Measurements from ENCODE around the gene LUC7L.
"Not testable (repeated sequence)": the region's sequence is repeated elsewhere in the genome, so short reads cannot be mapped to it uniquely, and the experiment has no call there.

LUC7L gene

GRCh38 chr16:228852-229730 is at the start of gene LUC7L:
Gene LUC7L, minus strand, starts transcription at chr16:229449. Its CDS starts 110 bp downstream, at chr16:229339.
- DNase-seq, result peak; percentile 88

GRCh38 chr16:278863-279366 is 49.7 kb upstream of the LUC7L start:
- peak; percentile 71 for DNase-seq

GRCh38 chr16:276426-277077 is 47.3 kb upstream of the LUC7L start:
- DNase-seq, result no peak

- DNase-seq, result no peak
Measured at GRCh38 chr16:275786-276232, 46.6 kb upstream of the LUC7L start, which contains the start of gene RGS11. Gene RGS11, minus strand, starts transcription at chr16:275944. Its CDS starts 33 bp downstream, at chr16:275911.

GRCh38 chr16:275041-275641 is 45.9 kb upstream of the LUC7L start:
- DNase-seq, result peak; percentile 32

GRCh38 chr16:273547-274421 is 44.5 kb upstream of the LUC7L start:
- no peak for DNase-seq

- DNase-seq, result no peak
Measured at GRCh38 chr16:272633-273546, 43.6 kb upstream of the LUC7L start.

- no peak for DNase-seq
Measured at GRCh38 chr16:270381-271255, 41.4 kb upstream of the LUC7L start.

- DNase-seq, result no peak
Measured at GRCh38 chr16:269061-269796, 40.0 kb upstream of the LUC7L start.

GRCh38 chr16:268141-269053 is 39.1 kb upstream of the LUC7L start:
- no peak for DNase-seq

GRCh38 chr16:267562-267961 is 38.3 kb upstream of the LUC7L start:
- not testable (repeated sequence) for DNase-seq

GRCh38 chr16:266258-267164 is 37.3 kb upstream of the LUC7L start:
- DNase-seq, result no peak

- DNase-seq, result no peak
Measured at GRCh38 chr16:265711-266110, 36.5 kb upstream of the LUC7L start.

GRCh38 chr16:265002-265529 is 35.8 kb upstream of the LUC7L start:
- no peak for DNase-seq

GRCh38 chr16:264440-264951 is 35.2 kb upstream of the LUC7L start:
- no peak for DNase-seq

GRCh38 chr16:263944-264343 is 34.7 kb upstream of the LUC7L start:
- DNase-seq, result no peak
